BLaER1 (cell line): ENCODE measurements around the gene CDK5RAP3.
A peak's percentile ranks its signal among the peaks of the same experiment; 100 is the strongest.

Experiments used
- H3K27ac ChIP-seq: shearing (Covaris generic); formaldehyde crosslinking; 2 replicates; pipeline ENCODE4 v1.8.1; 2022
- H3K27me3 ChIP-seq: shearing (Covaris generic); formaldehyde crosslinking; 2 replicates; pipeline ENCODE4 v1.8.1; 2022
- H3K36me3 ChIP-seq: shearing (Covaris generic); formaldehyde crosslinking; 2 replicates; pipeline ENCODE4 v1.8.1; 2022
- H3K4me1 ChIP-seq: shearing (Covaris generic); formaldehyde crosslinking; 2 replicates; pipeline ENCODE4 v1.8.1; 2022
- H3K4me2 ChIP-seq: shearing (Covaris generic); formaldehyde crosslinking; 2 replicates; pipeline ENCODE4 v1.8.1; 2022
- H3K4me3 ChIP-seq: shearing (Covaris generic); formaldehyde crosslinking; 2 replicates; pipeline ENCODE4 v1.8.1; 2022
- H3K9ac ChIP-seq: shearing (Covaris generic); formaldehyde crosslinking; 2 replicates; pipeline ENCODE4 v1.8.1; 2022
- H3K9me3 ChIP-seq: shearing (Covaris generic); formaldehyde crosslinking; 2 replicates; pipeline ENCODE4 v1.8.1; 2022
- H4K20me1 ChIP-seq: shearing (Covaris generic); formaldehyde crosslinking; 2 replicates; pipeline ENCODE4 v1.8.1; 2022
- Cebpa-rat ChIP-seq: shearing (Covaris generic); IDR thresholded peaks from 2 replicates; pipeline ENCODE4 v1.8.1; 2022

The CDK5RAP3 gene

GRCh38 chr17:47935961-47936360 lies 35.0 kb upstream of the CDK5RAP3 start:
- H4K20me1 ChIP-seq, result no peaks in the 10 kb centered on the region
- H3K27ac ChIP-seq, result no peak overlapping the region
- peaks cover 47% of the 10 kb centered on the region for H3K4me1 ChIP-seq
- H3K9me3 ChIP-seq, result no peaks in the 10 kb centered on the region
- H3K4me3 ChIP-seq, result no peak overlapping the region
- H3K36me3 ChIP-seq, result peaks cover 12% of the 10 kb centered on the region
- H3K9ac ChIP-seq, result no peak overlapping the region
- TF ChIP-seq Cebpa-rat, result no peak
- no peaks in the 10 kb centered on the region for H3K27me3 ChIP-seq
- H3K4me2 ChIP-seq, result peak overlapping the region; percentile 52

DNA sequence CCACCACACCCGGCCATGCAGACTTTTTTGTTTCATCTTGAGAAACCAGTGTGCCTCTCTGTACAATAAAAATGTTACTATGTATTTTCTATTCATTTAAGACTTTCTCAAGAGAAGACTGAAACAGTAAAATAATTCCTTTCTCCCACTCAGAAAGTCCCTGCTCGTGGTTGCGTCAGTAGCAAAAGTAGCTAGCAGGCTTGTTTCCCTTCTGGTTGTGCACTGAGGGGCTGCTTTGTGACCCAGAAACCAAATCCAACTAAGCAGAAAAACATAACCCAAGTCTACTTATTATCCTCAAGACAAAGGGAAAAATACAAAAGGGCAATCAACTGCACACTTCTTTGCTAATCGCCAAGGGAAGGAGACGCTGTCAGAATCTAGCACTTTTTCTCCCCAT lies 33.0 kb upstream of the CDK5RAP3 start:
- H3K27ac ChIP-seq, result no peak overlapping the region
- H4K20me1 ChIP-seq, result no peaks in the 10 kb centered on the region
- H3K9ac ChIP-seq, result no peak overlapping the region
- no peaks in the 10 kb centered on the region for H3K27me3 ChIP-seq
- H3K36me3 ChIP-seq, result peaks cover 4% of the 10 kb centered on the region; the same call in 1 of the 2 replicates
- H3K4me3 ChIP-seq, result no peak overlapping the region
- no peaks in the 10 kb centered on the region for H3K9me3 ChIP-seq
- no peak for TF ChIP-seq Cebpa-rat
- H3K4me1 ChIP-seq, result peaks cover 56% of the 10 kb centered on the region
- H3K4me2 ChIP-seq, result no peak overlapping the region

DNA sequence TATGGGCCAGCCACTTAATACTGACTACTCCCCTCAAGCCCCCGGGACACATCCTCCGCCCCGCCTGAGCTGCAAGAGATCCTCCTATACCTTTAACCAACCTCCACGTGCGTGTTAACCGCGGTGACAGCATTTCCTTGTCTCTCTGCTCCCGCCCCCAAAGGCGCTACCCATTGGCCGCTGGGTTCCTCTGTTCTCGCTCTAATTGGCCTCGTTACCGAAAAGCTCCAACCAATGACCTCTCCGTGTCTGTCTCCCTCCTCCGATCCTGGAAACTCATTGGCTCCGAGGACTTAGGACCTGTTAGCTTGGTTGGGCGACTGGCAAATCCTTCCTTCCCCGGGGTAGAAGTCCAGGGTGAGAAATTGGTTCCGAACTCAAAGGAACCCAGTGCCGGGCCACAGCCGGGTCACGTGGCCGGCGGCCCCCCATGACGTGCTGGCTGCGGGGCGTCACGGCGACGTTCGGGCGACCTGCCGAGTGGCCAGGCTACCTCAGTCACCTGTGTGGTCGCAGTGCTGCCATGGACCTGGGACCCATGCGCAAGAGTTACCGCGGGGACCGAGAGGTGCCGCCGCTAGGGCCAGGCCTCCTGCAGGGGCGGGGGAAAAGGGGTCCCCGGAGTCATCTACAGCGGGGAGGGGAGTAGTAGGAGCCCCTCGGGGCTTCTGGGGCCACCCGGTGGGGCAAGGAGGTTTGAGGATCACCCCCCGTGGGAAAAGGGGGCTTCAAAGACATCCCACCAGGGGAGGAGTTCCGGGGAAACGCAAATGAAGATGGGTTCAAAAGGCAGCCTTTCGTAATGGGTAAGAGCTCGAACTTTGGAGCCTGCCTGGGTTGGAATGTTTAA lies 29.4 kb upstream of the CDK5RAP3 start, which contains the start of gene PNPO:
Gene PNPO, plus strand, starts transcription at position 326 of the 850 bp plus-strand sequence. Its CDS starts 105 bp downstream, at position 431.
- Histone ChIP-seq H3K4me1 (peaks cover 64% of the 10 kb centered on the region), H3K4me2 (peak within 1 kb of the TSS; percentile 94), H3K27me3 (no peaks in the 10 kb centered on the region), H3K36me3 (peaks cover 33% of the 10 kb centered on the region), H3K9me3 (no peaks in the 10 kb centered on the region), H3K4me3 (peak within 1 kb of the TSS; percentile 82), H4K20me1 (no peaks in the 10 kb centered on the region), H3K9ac (peak within 1 kb of the TSS; percentile 80), H3K27ac (peak within 1 kb of the TSS; percentile 75)
- no peak for TF ChIP-seq Cebpa-rat

- H3K4me2 ChIP-seq, result peak overlapping the region; percentile 94
- H3K27ac ChIP-seq, result peak overlapping the region; percentile 75
- H3K9ac ChIP-seq, result peak overlapping the region; percentile 80
- H3K36me3 ChIP-seq, result peaks cover 36% of the 10 kb centered on the region
- no peaks in the 10 kb centered on the region for H3K9me3 ChIP-seq
- H3K4me1 ChIP-seq, result peaks cover 60% of the 10 kb centered on the region
- no peak for TF ChIP-seq Cebpa-rat
- no peaks in the 10 kb centered on the region for H3K27me3 ChIP-seq
- no peaks in the 10 kb centered on the region for H4K20me1 ChIP-seq
- peak overlapping the region; percentile 82 for H3K4me3 ChIP-seq
These were observed 28.8 kb upstream of the CDK5RAP3 start for GRCh38 chr17:47942096-47942510.

- H3K9me3 ChIP-seq, result no peaks in the 10 kb centered on the region
- peak overlapping the region; percentile 82 for H3K4me3 ChIP-seq
- H3K9ac ChIP-seq, result peak overlapping the region; percentile 80
- peak overlapping the region; percentile 94 for H3K4me2 ChIP-seq
- no peaks in the 10 kb centered on the region for H4K20me1 ChIP-seq
- no peak overlapping the region for H3K27ac ChIP-seq
- peaks cover 60% of the 10 kb centered on the region for H3K4me1 ChIP-seq
- no peaks in the 10 kb centered on the region for H3K27me3 ChIP-seq
- TF ChIP-seq Cebpa-rat, result no peak
- peaks cover 36% of the 10 kb centered on the region for H3K36me3 ChIP-seq
These were observed 28.3 kb upstream of the CDK5RAP3 start for GRCh38 chr17:47942568-47942967.

GRCh38 chr17:47945080-47945479 lies 25.8 kb upstream of the CDK5RAP3 start:
- no peak overlapping the region for H3K4me3 ChIP-seq
- peak overlapping the region; percentile 53 for H3K4me2 ChIP-seq
- H3K27me3 ChIP-seq, result no peaks in the 10 kb centered on the region
- H3K4me1 ChIP-seq, result peaks cover 74% of the 10 kb centered on the region
- peaks cover 44% of the 10 kb centered on the region for H3K36me3 ChIP-seq
- TF ChIP-seq Cebpa-rat, result no peak
- peak overlapping the region; percentile 61 for H3K27ac ChIP-seq
- H4K20me1 ChIP-seq, result no peaks in the 10 kb centered on the region
- H3K9ac ChIP-seq, result peak overlapping the region; percentile 21; the same call in 1 of the 2 replicates
- H3K9me3 ChIP-seq, result no peaks in the 10 kb centered on the region

DNA sequence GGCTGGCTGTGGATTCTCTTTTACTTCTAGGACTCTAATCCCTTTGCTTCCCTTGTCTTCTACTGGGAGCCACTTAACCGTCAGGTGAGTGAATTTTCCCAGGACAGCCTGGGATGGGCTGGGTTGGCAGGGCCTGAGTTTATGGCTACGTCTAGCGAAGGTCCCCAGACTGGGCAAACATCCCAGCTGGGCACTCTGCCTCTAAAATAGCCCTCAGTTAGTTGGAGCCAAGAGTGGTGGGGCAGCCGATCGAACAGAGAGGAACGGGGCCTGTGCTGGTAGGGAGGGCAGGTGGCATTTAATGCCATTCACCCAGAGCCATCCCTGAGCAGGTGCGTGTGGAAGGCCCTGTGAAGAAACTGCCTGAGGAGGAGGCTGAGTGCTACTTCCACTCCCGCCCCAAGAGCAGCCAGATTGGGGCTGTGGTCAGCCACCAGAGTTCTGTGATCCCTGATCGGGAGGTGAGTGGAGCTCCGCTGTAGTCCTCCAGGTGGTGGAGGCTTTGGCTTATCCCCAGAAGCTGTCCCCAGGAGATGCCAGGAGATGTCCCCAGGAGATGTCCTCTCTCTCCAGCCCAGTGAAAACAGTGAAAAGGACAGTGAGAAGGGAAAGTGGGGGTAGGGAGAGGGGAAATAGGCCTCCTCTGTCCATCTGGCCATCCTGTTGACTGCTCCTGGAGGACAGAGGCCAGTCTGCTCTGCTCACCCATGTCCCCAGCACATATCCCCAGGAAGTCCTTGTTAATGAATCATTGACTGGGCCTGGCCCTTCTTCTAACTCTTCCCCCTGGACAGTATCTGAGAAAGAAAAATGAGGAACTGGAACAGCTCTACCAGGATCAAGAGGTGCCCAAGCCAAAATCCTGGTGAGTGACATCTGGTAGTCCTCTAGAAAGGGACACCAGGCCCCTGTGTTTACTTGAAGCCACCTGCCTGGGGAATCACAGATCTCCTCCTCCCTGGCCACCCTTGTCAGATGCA lies 25.1 kb upstream of the CDK5RAP3 start:
- Histone ChIP-seq H3K4me3 (no peak overlapping the region), H3K9me3 (no peaks in the 10 kb centered on the region), H3K27ac (peak overlapping the region; percentile 61), H3K9ac (peak overlapping the region; percentile 21; the same call in 1 of the 2 replicates), H3K4me1 (peaks cover 71% of the 10 kb centered on the region), H4K20me1 (no peaks in the 10 kb centered on the region), H3K27me3 (no peaks in the 10 kb centered on the region), H3K36me3 (peaks cover 44% of the 10 kb centered on the region), H3K4me2 (peak overlapping the region; percentile 53)
- no peak for TF ChIP-seq Cebpa-rat

GRCh38 chr17:47946516-47946915 lies 24.4 kb upstream of the CDK5RAP3 start:
- H3K4me3 ChIP-seq, result no peak overlapping the region
- H4K20me1 ChIP-seq, result no peaks in the 10 kb centered on the region
- H3K4me2 ChIP-seq, result peak overlapping the region; percentile 53; the same call in 1 of the 2 replicates
- H3K27me3 ChIP-seq, result no peaks in the 10 kb centered on the region
- H3K4me1 ChIP-seq, result peaks cover 67% of the 10 kb centered on the region
- no peak overlapping the region for H3K27ac ChIP-seq
- no peak overlapping the region for H3K9ac ChIP-seq
- peaks cover 48% of the 10 kb centered on the region for H3K36me3 ChIP-seq
- no peaks in the 10 kb centered on the region for H3K9me3 ChIP-seq
- no peak for TF ChIP-seq Cebpa-rat

- no peak overlapping the region for H3K4me3 ChIP-seq
- no peaks in the 10 kb centered on the region for H3K9me3 ChIP-seq
- H3K4me2 ChIP-seq, result no peak overlapping the region
- peaks cover 50% of the 10 kb centered on the region for H3K36me3 ChIP-seq
- H3K27ac ChIP-seq, result no peak overlapping the region
- no peak overlapping the region for H3K9ac ChIP-seq
- TF ChIP-seq Cebpa-rat, result no peak
- H3K4me1 ChIP-seq, result peaks cover 64% of the 10 kb centered on the region
- H3K27me3 ChIP-seq, result no peaks in the 10 kb centered on the region
- H4K20me1 ChIP-seq, result no peaks in the 10 kb centered on the region
These were observed 23.9 kb upstream of the CDK5RAP3 start for GRCh38 chr17:47946929-47947397.
